Endothelial cell of umbilical vein (primary cell): Measurements from ENCODE around the gene SLMAP. TPM values are rescaled to one million over a fixed set of nuclear protein-coding genes. Genes with fewer than 3 reads are reported as not detected.

Experiments
- BruUV-seq: library from RNA; stranded (reverse); fragments of 400-500 nt; replicated peaks from 2 replicates; lab custom pipeline; 2021; lab: Mats Ljungman, UMichigan
- CTCF ChIA-PET: fragments of 300-600, 350-600 bp; sonication (Branson Sonifier 250); formaldehyde crosslinking; loops from one replicate; lab custom pipeline; 2021; ENCODE audit warnings: antibody characterized with exemption, inconsistent platforms; lab: Charles Lee
- POLR2A ChIA-PET: fragments of 300-600, 350-600 bp; sonication (Branson Sonifier 250); formaldehyde crosslinking; loops from one replicate; lab custom pipeline; 2021; ENCODE audit warnings: antibody characterized with exemption, inconsistent platforms; lab: Charles Lee
- DNase-seq: peaks from one replicate; pipeline ENCODE4 v3.0.0-alpha.2; 2011; ENCODE audit warnings: low read depth, low spot score
- FAIRE-seq: peaks from 2 replicates; lab custom pipeline; 2011; peaks lifted over from hg19 to GRCh38; lab: Jason Lieb, UNC
- H2AFZ ChIP-seq: 2 replicates; pipeline ENCODE4 v1.6.0; 2012; ENCODE audit warnings: low read depth, low read length, control low read depth, inconsistent platforms
- H3K27ac ChIP-seq: 2 replicates; pipeline ENCODE4 v1.5.1; 2011; ENCODE audit warnings: low read depth, mild to moderate bottlenecking, control low read depth, low read length, moderate library complexity; ENCODE audit not compliant: insufficient read depth
- H3K27me3 ChIP-seq, 2 experiments: 2 replicates each; pipeline versions ENCODE4 v1.6.0 to v1.6.1; 2011; ENCODE audit warnings: low read length in 2 of 2, mixed read lengths in 1 of 2; ENCODE audit not compliant: control insufficient read depth in 2 of 2, insufficient read depth in 2 of 2
- H3K36me3 ChIP-seq, 2 experiments: 2 replicates in 1 of 2; 3 replicates in 1 of 2; pipeline ENCODE4 v1.5.1; 2011; ENCODE audit warnings: low read length in 2 of 2, mild to moderate bottlenecking in 1 of 2, moderate library complexity in 1 of 2; ENCODE audit not compliant: control insufficient read depth in 2 of 2, insufficient read depth in 2 of 2; ENCODE audit errors: extremely low read depth in 1 of 2
- H3K4me1 ChIP-seq: 3 replicates; pipeline ENCODE4 v1.5.1; 2011; ENCODE audit warnings: mild to moderate bottlenecking, low read length; ENCODE audit not compliant: control insufficient read depth, insufficient read depth; ENCODE audit errors: extremely low read depth
- H3K4me2 ChIP-seq: 2 replicates; pipeline ENCODE4 v1.6.1; 2011; ENCODE audit warnings: low read length, control low read depth, mixed read lengths; ENCODE audit not compliant: insufficient read depth
- H3K4me3 ChIP-seq, 3 experiments: fragments of 200-600 bp in 1 of 3; sonication (generic), shearing (Covaris generic) in 1 of 3; replicated peaks in 1 of 3; 2 replicates each; pipeline ENCODE4 v1.5.1; 2011 to 2016; ENCODE audit warnings: control low read depth in 3 of 3, low read length in 3 of 3, mild to moderate bottlenecking in 2 of 3, inconsistent platforms in 1 of 3, low read depth in 1 of 3, moderate library complexity in 1 of 3; ENCODE audit not compliant: insufficient read depth in 1 of 3
- H3K79me2 ChIP-seq: 2 replicates; pipeline ENCODE4 v1.6.0; 2012; ENCODE audit warnings: low read length, inconsistent platforms; ENCODE audit not compliant: control insufficient read depth, insufficient read depth
- H3K9ac ChIP-seq: replicated peaks from 2 replicates; pipeline ENCODE3; 2011; ENCODE audit warnings: low read length, control low read depth; ENCODE audit not compliant: insufficient read depth; ENCODE audit errors: extremely low read depth
- H3K9me1 ChIP-seq: replicated peaks from 3 replicates; pipeline ENCODE4 v1.6.0; 2011; ENCODE audit warnings: mild to moderate bottlenecking, low read length; ENCODE audit not compliant: control insufficient read depth, insufficient read depth; ENCODE audit errors: extremely low read depth
- H3K9me3 ChIP-seq: replicated peaks from 2 replicates; pipeline ENCODE4 v1.5.1; 2012; ENCODE audit warnings: low read length, inconsistent platforms; ENCODE audit not compliant: control insufficient read depth, insufficient read depth
- H4K20me1 ChIP-seq: replicated peaks from 2 replicates; pipeline ENCODE3; 2011; ENCODE audit warnings: mild to moderate bottlenecking, low read length; ENCODE audit not compliant: control insufficient read depth, insufficient read depth; ENCODE audit errors: extremely low read depth
- CTCF ChIP-seq, 2 donors: IDR thresholded peaks; 1 replicate in 1 of 2; 2 replicates in 1 of 2; pipeline ENCODE4 v1.5.1; 2011; ENCODE audit warnings: low read length in 2 of 2, mild to moderate bottlenecking in 2 of 2, moderate library complexity in 2 of 2, control low read depth in 1 of 2, inconsistent platforms in 1 of 2, low read depth in 1 of 2; ENCODE audit not compliant: insufficient read depth in 1 of 2; ENCODE audit errors: extremely low read depth in 1 of 2
- EZH2 ChIP-seq: IDR thresholded peaks from 2 replicates; pipeline ENCODE4 v1.6.1; 2012; ENCODE audit warnings: borderline replicate concordance, low read depth, mild to moderate bottlenecking, moderate library complexity, low read length, inconsistent platforms; ENCODE audit not compliant: severe bottlenecking
- FOS ChIP-seq: IDR thresholded peaks from 2 replicates; pipeline ENCODE4 v1.6.1; 2011; ENCODE audit warnings: mild to moderate bottlenecking, low read length, moderate library complexity, borderline replicate concordance; ENCODE audit not compliant: insufficient read depth
- GATA2 ChIP-seq: IDR thresholded peaks from 2 replicates; pipeline ENCODE4 v1.7.0; 2011; ENCODE audit warnings: low read depth, mild to moderate bottlenecking, moderate library complexity, mixed read lengths, low read length; ENCODE audit not compliant: insufficient read length, insufficient read depth
- JUN ChIP-seq: IDR thresholded peaks from 2 replicates; pipeline ENCODE4 v1.6.1; 2011; ENCODE audit warnings: borderline replicate concordance, low read depth; ENCODE audit not compliant: insufficient read length, insufficient read depth
- MAX ChIP-seq: IDR thresholded peaks from 2 replicates; pipeline ENCODE4 v1.6.1; 2011; ENCODE audit not compliant: insufficient read depth, insufficient read length
- MYC ChIP-seq: IDR thresholded peaks from one replicate; pipeline ENCODE4 v1.6.1; 2011; ENCODE audit warnings: mild to moderate bottlenecking, low read depth, low read length
- POLR2A ChIP-seq: IDR thresholded peaks from 2 replicates; pipeline ENCODE4 v1.6.1; 2012; ENCODE audit warnings: low read depth, mild to moderate bottlenecking, control low read depth, low read length
- POLR2AphosphoS5 ChIP-seq: IDR thresholded peaks from 2 replicates; pipeline ENCODE4 v1.6.1; 2012; ENCODE audit warnings: low read depth, mild to moderate bottlenecking, control low read depth, low read length, moderate library complexity; ENCODE audit not compliant: insufficient read depth
- dilution Hi-C: fragments of 300-500 bp; cut with MboI; formaldehyde crosslinking; loops from one replicate; pipeline ENCODE4 v1.15.0; 2019; ENCODE audit warnings: low sequenced_read_pairs; ENCODE audit not compliant: extremely low pct_ligation_motif_present
- intact Hi-C: fragments of 100-400 bp; cut with micrococcal nuclease; formaldehyde crosslinking; loops from one replicate; pipeline ENCODE4 v1.10.0; 2022
- polyA plus RNA-seq, 4 experiments: library from polyadenylated mRNA; depleted of rRNA in 3 of 4; stranded (reverse) in 3 of 4; unstranded in 1 of 4; fragments of >200 nt; gene quantifications; 2 replicates each; pipeline versions ENCODE4 v1.2.1 to v1.2.3, GENCODE V29; 2011 to 2012; ENCODE audit warnings: missing spikeins in 1 of 4
- total RNA-seq: library from RNA; stranded (reverse); gene quantifications from 2 replicates; pipeline ENCODE4 v1.2.3, GENCODE V29; 2021

Gene SLMAP
- total and polyA plus RNA-seq, 2 donors (not counting 3 experiments of a cell fraction or from before 2014, with no cell fraction given): 9.8 to 54.7 TPM

GRCh38 chr3:57706462-57706861, 49.6 kb upstream of the SLMAP start:
- intact Hi-C loops: no loop called here
- dilution Hi-C loops: no loop called here

GRCh38 chr3:57709031-57709430, 47.1 kb upstream of the SLMAP start:
- dilution Hi-C loops: no loop called here
- Histone ChIP-seq H3K9ac (no peak overlapping the region), H3K9me3 (no peaks in the 10 kb centered on the region), H3K4me3 (no peak overlapping the region), H3K79me2 (no peaks in the 10 kb centered on the region), H3K9me1 (no peaks in the 10 kb centered on the region), H3K36me3 (no peaks in the 10 kb centered on the region), H3K4me1 (peaks cover 8% of the 10 kb centered on the region), H3K4me2 (peak overlapping the region; percentile 39), H3K27me3 (no peaks in the 10 kb centered on the region), H3K27ac (peak overlapping the region; percentile 21), H2AFZ (peak overlapping the region; percentile 90), H4K20me1 (no peaks in the 10 kb centered on the region)
- intact Hi-C loops: no loop called here
- POLR2A ChIA-PET: no interaction called here
- no peak for TF ChIP-seq GATA2
- no peak for TF ChIP-seq MAX
- TF ChIP-seq FOS: no peak
- no peak for TF ChIP-seq JUN
- TF ChIP-seq POLR2AphosphoS5: no peak
- TF ChIP-seq POLR2A: no peak
- TF ChIP-seq EZH2: no peak
- TF ChIP-seq MYC: no peak
- TF ChIP-seq CTCF (IDR thresholded peaks at IDR 0.05; ENCODE audit: extremely low read depth in 1 of 2, insufficient read depth in 1 of 2, low read depth in 1 of 2, low read length in 2 of 2): no peak
- CTCF ChIA-PET: interaction anchor here (1.2 to 1.7 kb wide), 3 partner anchors 10 to 312 kb away, joined by 3 to 6 read pairs (median 5); no protein-coding TSS in a partner anchor
- FAIRE-seq (no peak), DNase-seq (no peak)
- no TSS peak for BruUV-seq

More at GRCh38 chr3:57706462-57706861, 49.6 kb upstream of the SLMAP start:
- no TSS peak for BruUV-seq
- ChIA-PET POLR2A (no interaction called here), CTCF (no interaction called here)
- H3K9me3 ChIP-seq: no peaks in the 10 kb centered on the region
- H2AFZ ChIP-seq: no peak overlapping the region
- H3K27ac ChIP-seq: no peak overlapping the region
- DNase-seq (peak; percentile 51), FAIRE-seq (no peak)
- no peak overlapping the region for H3K4me3 ChIP-seq
- H3K4me1 ChIP-seq: peaks cover 8% of the 10 kb centered on the region
- H3K27me3 ChIP-seq: no peaks in the 10 kb centered on the region
- H3K79me2 ChIP-seq: no peaks in the 10 kb centered on the region
- TF ChIP-seq POLR2AphosphoS5 (no peak), FOS (peak; percentile 35)
- H3K9me1 ChIP-seq: no peaks in the 10 kb centered on the region
- H3K36me3 ChIP-seq: no peaks in the 10 kb centered on the region
- no peak overlapping the region for H3K4me2 ChIP-seq
- no peak overlapping the region for H3K9ac ChIP-seq
- no peaks in the 10 kb centered on the region for H4K20me1 ChIP-seq
